ENCODE data around the gene GAGE10.
"Not testable (repeated sequence)": the region's sequence is repeated elsewhere in the genome, so short reads cannot be mapped to it uniquely, and the experiment has no call there.

Gene GAGE10

DNA sequence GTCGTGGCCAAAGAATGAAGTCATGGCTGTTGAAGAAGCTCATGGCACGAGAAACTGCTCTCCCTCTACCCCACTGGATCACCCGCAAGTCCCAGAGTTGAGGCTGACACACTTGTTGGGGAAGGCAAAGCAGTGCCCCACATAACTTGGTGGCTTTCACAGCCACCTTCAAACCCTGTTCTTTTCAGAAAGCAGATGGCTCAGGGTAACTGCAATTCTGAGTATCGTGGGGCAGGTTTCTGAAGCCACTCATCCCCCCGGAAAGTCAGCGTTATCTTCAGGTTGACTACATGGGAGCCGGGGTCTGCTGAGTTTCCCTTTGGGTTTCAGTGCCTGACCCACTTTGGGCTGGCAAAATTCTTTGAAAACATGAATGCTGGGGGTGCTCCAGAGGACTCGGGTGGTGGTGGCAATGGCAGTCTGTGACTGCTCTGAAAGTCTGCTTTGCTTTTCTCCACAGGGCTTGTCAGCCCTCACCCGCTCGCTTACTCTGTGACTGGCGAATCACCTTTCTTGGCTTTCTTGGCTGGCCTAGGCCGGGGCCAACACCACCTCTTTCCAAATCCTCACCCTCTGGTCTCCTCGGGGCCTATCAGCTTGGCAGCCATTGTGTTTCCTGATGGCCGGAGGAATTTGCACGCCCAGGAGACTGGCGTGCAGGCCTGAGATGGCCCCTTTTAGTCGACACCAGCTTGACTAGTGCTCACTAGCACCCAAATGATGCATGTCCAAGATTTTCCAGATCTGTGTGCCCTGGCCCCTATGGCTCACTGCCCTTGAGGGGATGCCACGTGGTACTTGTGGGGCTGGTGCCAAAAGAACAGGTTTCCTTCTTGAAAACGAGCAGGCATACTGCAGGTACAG lies 26.5 kb upstream of the GAGE10 start:
- DNase-seq = peak in 1 of 4 experiments; percentile 13

DNA sequence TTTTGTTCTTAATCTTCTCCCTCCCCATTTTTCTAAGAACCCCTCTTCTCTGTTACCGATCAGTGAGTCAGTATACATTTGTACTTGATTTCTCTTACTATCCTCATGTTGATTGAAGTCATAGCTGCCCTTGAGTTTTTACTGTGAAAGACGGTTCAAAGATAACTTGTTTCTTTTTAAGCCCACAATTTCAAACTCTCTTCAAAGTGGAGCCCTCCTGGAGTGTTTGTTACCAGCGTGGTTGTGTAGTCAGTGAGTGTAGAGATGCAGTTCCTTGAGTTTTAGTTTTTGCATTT lies 26.0 kb upstream of the GAGE10 start:
- DNase-seq = no peak

DNA sequence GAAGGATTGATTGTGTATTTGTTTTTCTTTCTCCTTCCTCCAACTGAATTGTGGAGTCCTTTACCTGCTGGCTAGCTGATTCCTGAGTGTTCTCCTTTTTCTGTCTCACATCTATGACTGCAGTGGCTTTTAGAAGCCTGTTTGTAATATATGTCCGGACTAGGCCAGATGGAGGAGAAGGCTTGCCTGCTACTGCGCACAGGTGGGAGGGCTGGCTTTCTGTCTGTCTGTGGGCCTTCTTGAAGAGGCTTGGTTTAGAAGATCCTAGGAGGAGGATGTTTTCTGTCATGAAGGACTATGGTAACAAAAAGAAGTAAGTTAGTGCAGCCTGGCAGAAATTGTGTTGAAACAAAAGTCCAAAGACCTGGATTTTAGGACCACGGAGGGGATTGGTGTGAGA lies 25.4 kb upstream of the GAGE10 start:
- DNase-seq = no peak

DNA sequence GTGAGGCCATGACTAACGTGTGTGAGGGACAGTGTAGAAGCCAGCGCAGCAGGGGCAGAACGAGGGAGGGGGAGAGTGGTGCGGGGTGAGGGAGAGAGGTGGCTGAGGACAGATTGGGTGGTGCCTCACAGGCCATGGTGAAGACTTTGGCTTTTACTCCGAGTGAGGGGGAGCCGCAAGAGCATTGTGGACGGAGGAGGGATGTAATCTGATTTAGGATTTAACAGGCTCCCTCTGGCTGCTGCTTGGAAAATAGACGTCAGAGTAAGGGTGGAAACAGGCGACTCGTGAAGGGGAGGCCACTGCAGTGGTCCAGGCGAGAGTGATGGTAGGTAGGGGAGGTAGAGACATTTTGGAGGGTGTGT lies 20.8 kb upstream of the GAGE10 start:
- no peak for DNase-seq

DNA sequence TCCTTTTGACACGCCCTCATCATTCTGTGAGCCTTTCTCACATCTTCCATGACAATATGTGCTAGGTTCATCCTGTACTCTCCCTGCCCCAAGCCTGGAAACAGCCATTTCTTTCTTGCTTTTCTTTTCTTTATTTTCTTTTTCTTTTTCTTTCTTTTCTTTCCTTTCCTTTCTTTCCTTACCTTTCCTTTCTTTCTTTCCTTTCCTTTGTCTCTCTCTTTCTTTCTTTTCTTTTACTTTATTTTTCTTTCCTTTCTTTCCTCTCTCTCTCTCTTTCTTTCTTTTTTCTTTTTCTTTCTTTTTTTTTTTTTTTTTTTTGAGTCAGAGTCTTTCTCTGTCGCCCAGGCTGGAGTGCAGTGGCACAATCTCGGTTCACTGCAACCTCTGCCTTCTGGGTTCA lies 19.2 kb upstream of the GAGE10 start:
- DNase-seq = no peak

DNA sequence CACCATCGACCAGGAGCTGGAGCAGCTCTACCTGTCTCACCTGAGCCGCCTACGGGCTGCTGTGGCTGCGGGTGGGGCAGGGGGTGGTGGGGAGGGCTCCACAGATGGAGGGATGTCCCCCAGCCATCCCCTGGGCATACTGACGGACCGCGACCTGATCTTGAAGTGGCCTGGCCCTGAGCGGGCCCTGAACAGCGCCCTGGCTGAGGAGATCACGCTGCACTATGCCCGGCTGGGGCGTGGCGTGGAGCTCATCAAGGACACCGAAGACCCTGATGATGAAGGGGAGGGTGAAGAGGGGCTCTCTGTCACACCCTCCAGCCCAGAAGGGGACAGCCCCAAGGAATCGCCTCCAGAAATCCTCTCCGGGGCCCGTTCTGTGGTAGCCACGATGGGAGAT lies 17.3 kb upstream of the GAGE10 start:
- DNase-seq = no peak

DNA sequence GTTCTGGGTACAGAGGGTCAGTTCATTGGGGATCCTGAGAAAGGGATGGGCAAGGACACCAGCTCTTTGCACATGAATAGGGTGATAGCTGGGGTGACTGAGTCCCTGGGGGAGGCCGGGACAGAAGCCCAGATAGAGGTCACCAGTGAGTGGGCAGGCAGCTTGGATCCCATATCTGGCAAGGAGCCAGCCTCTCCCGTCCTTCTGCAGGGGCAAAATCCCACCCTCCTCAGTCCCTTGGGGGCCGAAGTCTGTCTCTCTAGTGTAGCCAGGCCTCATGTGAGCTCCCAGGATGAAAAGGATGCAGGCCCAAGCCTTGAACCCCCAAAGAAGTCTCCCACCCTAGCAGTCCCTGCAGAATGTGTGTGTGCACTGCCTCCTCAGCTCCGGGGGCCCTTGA lies 16.9 kb upstream of the GAGE10 start:
- no peak for DNase-seq

DNA sequence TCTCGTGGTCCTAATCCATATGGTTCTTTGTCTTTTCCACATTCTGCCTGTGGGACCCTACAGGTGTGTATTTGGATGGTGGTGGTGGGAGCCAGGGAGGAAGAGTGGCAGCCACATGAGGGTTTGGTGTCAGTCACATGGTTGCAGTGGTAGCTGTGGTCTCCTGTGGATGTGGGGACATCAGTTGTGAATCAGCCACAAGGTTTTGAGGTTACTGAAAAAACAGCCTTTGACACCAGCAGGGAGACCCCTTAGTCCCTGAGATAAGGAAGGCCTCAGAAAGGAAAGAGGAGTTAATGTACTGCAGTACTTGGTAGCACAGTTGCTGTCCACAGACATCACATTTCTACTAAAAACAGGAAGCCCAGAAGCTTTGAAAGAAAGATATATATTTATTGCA lies 15.8 kb upstream of the GAGE10 start:
- no peak for DNase-seq

DNA sequence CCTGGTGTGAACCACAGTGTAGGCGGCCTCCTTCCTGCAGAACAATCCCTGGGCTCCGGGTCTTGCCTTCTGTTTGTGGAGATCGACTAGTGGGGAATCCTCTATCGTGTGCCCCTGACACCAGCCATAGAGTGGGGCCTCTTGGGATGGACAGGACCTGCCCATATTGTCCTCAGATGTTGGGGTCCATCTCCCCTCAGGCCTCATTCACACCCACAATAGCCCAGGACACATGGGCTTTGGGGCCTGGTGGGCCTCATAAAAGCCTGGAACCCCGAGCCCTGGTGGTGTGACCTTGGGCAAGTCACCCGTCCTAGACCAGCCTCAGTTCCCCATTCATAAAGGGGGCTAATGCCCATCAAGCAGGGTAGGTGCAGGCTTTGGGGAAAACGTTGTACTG lies 13.2 kb upstream of the GAGE10 start:
- DNase-seq = no peak

DNA sequence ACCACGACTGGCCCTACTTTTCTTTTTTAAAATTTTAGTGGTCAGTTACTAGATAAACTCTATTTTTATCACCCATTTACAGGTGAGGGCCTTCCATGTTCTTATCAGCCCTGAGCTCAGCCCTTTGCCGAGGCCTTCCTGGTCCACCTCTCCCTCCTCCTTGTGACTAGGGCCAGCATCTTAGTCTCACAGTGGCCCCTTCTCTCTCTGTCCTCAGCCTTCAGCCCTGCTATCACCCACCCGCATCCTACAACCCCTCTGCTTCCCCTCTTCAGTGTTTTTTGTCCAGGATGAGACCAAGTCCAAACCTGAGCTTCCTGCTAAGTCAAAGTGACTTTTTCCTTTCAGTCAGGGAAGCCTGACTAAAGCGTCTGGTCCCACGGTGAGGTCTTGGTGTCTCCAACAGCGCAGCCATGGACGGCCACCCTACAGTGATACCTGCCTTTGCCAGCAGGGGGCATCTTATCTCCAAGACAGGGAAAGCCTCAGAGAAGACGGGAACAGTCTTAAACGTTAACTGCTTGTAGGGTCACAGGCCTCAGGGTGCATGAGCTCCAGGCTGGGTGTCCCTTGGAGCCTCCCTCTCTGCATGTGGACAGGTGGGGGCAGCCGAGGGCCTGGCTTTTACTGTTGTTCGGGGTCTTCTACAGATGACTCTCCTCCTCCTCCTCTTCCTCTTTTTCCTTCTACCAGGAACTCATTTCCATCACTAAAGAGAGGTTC lies 11.7 kb upstream of the GAGE10 start:
- DNase-seq = peak; percentile 29 to 59 (median 42)

DNA sequence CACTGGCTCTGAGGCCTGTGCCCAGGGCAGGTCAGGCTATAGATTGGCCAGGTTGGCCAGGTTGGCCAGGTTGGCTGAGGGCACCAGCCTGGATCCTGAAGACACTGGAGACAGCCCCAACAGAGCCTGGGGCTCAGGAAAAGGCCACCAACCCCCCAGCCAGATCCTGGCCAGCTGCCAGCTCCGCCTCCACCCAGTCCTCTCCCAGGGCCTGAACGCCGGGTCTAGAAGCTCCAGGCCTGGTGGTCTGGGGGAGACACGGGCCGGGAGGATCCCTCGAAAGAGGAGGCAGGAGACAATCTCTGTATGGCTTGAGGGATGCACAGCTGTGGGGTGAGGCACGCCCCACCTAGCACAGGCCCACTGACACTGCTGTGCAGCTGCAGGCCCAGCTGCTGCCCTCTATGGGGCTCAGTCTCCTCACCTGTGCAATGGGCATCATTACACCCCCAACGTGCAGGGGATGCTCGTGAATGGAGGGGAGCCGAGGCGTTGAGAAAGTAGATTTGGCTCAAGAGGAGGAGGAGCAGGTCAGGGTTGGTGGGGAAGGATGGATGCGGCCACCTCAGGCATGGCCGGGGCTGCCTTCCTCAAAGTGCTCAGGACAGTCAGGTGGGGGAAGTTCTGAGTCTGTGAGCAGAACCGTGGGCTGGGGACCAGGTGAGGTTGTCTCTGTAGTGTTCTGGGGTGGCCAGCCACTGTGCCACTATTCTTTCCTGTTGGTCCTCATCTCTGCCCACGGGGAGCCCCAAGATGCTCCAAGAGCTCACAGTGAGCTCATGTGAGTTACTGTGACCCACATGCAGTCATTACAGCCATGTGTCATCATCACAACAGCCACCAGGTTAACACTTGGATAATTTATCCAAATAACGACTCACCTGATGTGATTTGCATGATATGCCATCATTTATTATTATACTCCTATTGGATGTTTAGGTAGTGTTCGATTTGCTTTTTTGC lies 10.8 kb upstream of the GAGE10 start:
- no peak for DNase-seq

DNA sequence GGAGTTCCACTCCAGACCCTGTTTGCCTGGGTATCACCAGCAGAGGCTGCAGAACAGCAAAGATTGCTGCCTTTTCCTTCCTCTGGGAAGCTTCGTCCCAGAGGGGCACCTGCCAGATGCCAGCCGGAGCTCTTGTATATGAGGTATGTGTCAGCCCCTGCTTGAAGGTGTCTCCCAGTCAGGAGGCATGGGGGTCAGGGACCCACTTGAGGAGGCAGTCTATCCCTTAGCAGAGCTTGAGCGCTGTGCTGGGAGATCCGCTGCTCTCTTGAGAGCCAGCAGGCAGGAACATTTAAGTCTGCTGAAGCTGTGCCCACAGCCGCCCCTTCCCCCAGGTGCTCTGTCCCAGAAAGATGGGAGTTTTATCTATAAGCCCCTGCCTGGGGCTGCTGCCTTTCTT lies 4.2 kb upstream of the GAGE10 start:
- DNase-seq = not testable (repeated sequence)

DNA sequence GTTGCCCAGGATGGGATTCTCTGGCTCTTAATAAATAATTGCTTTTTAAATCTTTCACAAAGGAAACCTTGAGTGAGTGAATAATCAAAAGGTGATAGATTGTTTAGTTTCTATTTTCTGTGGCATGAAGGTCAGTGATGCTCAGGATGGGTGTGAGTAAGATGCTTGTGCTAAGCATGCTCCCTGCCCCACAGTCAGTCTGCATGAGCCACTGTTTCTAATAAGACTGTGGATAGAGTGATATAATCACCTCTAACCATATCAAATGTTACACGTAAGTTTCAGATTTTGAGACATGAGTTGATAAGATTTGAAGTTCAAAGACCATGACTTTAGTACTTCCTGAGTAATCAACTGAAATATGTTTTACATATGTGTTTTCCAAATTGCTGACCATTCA lies 2.7 kb upstream of the GAGE10 start:
- DNase-seq = no peak

DNA sequence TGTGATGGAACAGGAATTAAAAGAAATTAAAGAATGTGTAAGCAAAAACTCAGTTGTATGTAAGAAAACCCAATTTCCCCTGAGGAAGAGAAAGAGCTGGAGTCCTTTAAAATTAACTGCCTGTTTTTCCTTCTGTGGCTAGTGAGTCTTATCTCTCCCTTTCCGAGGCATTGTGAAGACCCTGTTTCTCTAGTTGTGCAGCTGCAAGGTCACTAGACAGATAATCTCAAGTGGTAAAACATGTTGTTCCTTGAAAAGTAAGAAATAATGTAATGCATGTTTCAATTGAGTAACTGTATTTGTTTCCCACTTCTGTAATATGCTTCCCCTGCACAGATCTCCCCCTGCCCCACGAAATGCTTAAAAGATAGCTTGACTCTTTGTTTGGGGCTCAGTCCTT lies 4.3 kb downstream of the GAGE10 start:
- not testable (repeated sequence) for DNase-seq

DNA sequence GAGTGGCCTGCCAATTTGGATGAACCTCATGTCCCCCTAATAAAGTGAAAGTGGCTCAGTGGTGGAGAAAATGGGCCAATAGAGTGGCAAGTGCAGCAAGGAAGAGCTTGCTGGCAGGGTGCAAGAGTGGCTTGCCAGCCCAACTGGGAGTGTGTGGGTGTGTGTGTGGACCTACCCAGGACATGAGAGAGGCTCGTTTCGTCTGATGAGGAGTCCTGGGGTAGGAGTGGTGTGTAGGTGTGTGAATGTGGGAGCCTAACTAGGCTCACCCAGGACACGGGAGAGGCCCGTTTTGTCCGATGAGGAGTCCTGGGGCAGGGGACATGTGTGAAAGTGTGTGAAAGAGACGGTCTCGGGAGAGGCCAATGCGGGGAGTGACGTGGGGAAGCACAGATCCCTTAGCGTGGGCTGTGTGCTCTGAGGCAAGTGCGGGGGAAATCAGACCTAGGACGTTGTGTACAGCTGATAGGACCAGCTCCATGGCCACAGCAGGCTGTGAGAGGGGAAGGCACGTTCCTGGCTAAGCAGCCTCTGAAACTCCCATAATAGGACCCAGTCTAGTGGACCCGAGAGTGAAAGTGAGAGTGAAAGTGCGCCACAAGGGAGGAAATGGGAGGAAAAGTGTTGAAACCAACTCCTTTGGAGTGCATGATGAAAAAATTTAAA lies 5.3 kb downstream of the GAGE10 start:
- DNase-seq = no peak

DNA sequence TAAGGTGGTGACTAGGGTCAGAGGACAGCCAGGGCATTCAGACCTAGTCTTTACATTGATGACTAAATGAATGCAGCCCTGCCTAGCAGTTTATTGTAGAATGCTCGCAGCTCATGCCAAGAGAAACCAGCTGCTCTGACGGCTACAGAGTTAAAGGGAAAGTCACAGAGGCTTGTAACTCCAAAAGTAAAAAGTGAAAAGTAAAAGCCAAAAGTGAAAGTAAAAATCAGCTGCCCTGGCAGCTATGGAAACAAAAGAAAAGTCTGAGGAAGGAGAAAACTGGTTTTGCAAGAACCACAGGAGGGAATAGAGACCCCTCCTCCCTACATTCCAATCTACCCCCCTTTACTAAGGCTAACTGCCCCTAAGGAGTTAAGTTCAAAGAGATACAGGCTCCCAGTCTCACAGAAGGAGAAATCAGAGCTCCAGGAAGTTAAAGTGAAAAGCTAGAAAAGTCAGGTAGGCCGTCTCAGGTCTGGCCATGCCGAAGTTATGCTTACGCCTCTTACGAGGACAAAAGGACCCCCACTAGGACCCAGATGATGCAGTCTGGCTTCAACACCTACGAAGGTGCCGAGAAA lies 6.0 kb downstream of the GAGE10 start:
- DNase-seq = no peak

DNA sequence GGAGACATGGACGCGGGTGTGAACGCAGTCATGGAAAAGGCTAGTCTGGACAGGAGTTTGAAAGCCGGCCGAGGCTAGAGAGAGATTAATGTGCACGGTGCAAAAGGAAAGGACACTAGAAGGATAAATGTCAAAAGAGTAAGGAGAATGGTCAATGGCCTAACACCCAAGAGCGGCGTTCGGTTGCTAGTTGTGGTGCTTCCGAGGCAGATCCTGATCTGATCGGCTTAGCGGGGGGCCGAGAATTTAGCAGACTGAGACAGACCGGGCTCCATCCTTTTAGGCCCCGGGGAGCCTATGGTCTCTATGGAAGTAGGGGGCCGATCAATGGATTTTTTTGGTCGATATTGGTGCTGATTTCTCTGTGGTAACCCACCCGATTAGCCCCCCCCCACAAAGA lies 6.9 kb downstream of the GAGE10 start:
- DNase-seq = no peak

DNA sequence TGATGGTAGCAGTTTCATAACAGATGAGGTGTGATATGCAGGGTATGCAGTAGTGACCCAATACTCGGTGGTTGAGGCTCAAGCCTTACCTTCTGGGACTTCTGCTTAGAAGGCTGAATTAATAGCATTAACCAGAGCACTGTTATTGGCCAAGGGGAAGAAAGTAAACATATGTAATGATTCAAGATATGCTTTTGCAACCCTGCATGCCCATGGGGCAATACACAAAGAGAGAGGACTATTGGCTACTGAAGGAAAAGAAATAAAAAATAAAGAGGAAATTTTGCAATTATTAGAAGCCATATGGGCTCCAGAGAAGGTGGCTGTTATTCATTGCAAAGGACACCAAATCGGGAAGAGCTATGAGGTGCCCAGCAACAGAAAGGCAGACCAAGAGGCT lies 8.7 kb downstream of the GAGE10 start:
- DNase-seq = no peak

DNA sequence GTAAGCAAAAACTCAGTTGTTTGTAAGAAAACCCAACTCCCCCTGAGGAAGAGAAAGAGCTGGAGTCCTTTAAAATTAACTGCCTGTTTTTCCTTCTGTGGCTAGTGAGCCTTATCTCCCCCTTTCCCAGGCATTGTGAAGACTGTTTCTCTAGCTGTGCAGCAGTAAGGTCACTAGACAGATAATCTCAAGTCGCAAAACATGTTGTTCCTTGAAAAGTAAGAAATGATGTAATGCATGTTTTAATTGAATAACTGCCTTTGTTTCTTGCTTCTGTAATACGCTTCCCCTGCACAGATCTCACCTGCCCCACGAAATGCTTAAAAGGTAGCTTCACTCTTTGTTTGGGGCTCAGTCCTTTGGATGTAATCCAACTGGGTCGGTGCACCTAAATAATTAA lies 12.6 kb downstream of the GAGE10 start:
- DNase-seq = no peak

DNA sequence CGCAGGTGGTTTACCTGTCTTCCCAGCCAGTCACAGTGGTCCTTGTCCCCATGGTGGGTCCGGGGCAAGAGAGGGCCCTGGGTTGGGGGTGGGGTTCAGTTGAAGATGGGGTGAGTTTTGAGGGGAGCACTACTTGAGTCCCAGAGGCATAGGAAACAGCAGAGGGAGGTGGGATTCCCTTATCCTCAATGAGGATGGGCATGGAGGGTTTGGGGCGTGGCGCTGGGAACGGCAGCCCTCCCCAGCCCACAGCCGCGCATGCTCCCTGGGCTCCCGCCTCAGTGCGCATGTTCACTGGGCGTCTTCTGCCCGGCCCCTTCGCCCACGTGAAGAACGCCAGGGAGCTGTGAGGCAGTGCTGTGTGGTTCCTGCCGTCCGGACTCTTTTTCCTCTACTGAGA lies 18.3 kb downstream of the GAGE10 start, which contains the start of gene GAGE12J:
TSS of gene GAGE12J (plus strand) at position 301 of the 400 bp plus-strand sequence. CDS start 1,157 bp downstream, outside the sequence.
- not testable (repeated sequence) for DNase-seq

DNA sequence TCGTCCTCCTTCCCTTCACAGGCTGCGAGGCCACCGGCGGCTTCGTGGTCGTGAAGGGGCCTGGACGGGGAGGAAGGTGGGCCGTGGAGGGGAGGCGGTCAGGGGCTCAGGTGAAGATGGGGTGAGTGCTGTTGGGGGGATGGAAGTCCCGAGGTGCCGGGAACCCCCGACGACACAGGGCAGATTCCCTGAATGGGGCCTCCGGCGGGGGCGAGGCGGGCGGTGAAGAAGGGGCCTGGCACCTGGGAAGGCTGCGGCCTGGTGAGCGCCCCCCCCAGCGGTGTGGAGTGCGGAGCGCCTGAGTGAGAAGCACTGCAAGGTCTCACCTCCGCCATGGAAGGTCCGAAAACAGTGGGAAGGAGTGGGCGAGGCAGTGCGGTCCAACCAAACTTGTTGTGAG lies 18.8 kb downstream of the GAGE10 start:
- DNase-seq = not testable (repeated sequence)

DNA sequence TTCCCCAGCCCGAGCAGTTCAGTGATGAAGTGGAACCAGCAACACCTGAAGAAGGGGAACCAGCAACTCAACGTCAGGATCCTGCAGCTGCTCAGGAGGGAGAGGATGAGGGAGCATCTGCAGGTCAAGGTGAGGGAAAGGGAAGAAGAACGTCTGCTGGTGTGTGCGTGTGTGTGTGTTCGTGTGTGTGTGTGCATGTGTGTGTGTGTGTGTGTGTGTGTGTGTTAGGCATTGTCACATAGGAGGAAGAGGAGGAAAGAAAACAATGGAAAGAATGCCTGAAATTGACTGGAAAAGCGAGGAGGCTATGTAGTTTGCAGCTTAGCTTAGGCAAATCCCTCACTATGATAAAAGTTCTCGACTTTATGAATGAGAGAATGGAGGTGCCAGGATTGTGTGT lies 20.3 kb downstream of the GAGE10 start:
- DNase-seq = not testable (repeated sequence)
